WTC11 (cell line): ENCODE data around the gene TMEM231. TPM values are rescaled to one million over a fixed set of nuclear protein-coding genes. Genes with fewer than 3 reads are reported as not detected.

Experiments used
- ATAC-seq: fragments of 200-7000 bp; cut with Tn5 transposase; 2 replicates; pipeline ENCODE4 v1.10.0; 2021; ENCODE audit warnings: mild to moderate bottlenecking, moderate library complexity
- CTCF ChIA-PET: fragments of 300-600 bp; sonication (Branson Sonifier 250); formaldehyde crosslinking; loops from one replicate; lab custom pipeline; 2021; ENCODE audit warnings: antibody characterized with exemption; lab: Charles Lee
- POLR2A ChIA-PET: fragments of 350-600 bp; sonication (Branson Sonifier 250); formaldehyde crosslinking; loops from one replicate; lab custom pipeline; 2021; ENCODE audit warnings: antibody characterized with exemption; lab: Charles Lee
- DNase-seq: peaks from one replicate; pipeline ENCODE4 v3.0.0; 2021; ENCODE audit warnings: low spot score
- H3K27ac Mint-ChIP-seq: 2 replicates; pipeline ENCODE4 v1.8.0; 2021; ENCODE audit warnings: mixed read lengths
- H3K27me3 Mint-ChIP-seq: 2 replicates; pipeline ENCODE4 v1.8.0; 2021; ENCODE audit warnings: low read depth, mild to moderate bottlenecking, moderate library complexity, mixed read lengths
- H3K36me3 Mint-ChIP-seq: 2 replicates; pipeline ENCODE4 v1.8.0; 2021; ENCODE audit warnings: mixed read lengths
- H3K4me1 Mint-ChIP-seq: 2 replicates; pipeline ENCODE4 v1.8.0; 2022; ENCODE audit warnings: mixed read lengths
- H3K4me3 Mint-ChIP-seq: 2 replicates; pipeline ENCODE4 v1.8.0; 2021; ENCODE audit warnings: mild to moderate bottlenecking, moderate library complexity, mixed read lengths
- H3K9me3 Mint-ChIP-seq: 2 replicates; pipeline ENCODE4 v1.8.0; 2021; ENCODE audit warnings: mixed read lengths
- AR ChIP-seq: fragments of 250-450 bp; sonication (Bioruptor Pico); IDR thresholded peaks from 2 replicates; pipeline ENCODE4 v1.9.0; 2021; ENCODE audit warnings: mild to moderate bottlenecking
- ARID4B ChIP-seq: sonication (generic); formaldehyde crosslinking; IDR thresholded peaks from 2 replicates; pipeline ENCODE4 v1.8.0; 2023; ENCODE audit warnings: missing genetic modification reagents, mild to moderate bottlenecking, borderline replicate concordance
- ATF1 ChIP-seq: sonication (generic); formaldehyde crosslinking; IDR thresholded peaks from 2 replicates; pipeline ENCODE4 v1.8.1; 2023; ENCODE audit warnings: mild to moderate bottlenecking, moderate library complexity, missing genetic modification reagents
- ATF3 ChIP-seq: sonication (generic); formaldehyde crosslinking; conservative IDR thresholded peaks from 2 replicates; pipeline ENCODE4 v1.8.1; 2022; ENCODE audit warnings: mild to moderate bottlenecking, missing genetic modification reagents
- CBFB ChIP-seq: sonication (generic); formaldehyde crosslinking; IDR thresholded peaks from 2 replicates; pipeline ENCODE4 v1.8.1; 2022; ENCODE audit warnings: mild to moderate bottlenecking, low read depth, missing genetic modification reagents
- CREM ChIP-seq: sonication (generic); formaldehyde crosslinking; IDR thresholded peaks from 2 replicates; pipeline ENCODE4 v1.8.1; 2022; ENCODE audit warnings: mild to moderate bottlenecking, missing genetic modification reagents, moderate library complexity
- ELF4 ChIP-seq: sonication (generic); formaldehyde crosslinking; IDR thresholded peaks from 2 replicates; pipeline ENCODE4 v1.8.1; 2022; ENCODE audit warnings: low read depth, mild to moderate bottlenecking, moderate library complexity, missing genetic modification reagents
- FOXJ3 ChIP-seq: sonication (generic); formaldehyde crosslinking; IDR thresholded peaks from 2 replicates; pipeline ENCODE4 v1.9.0; 2021; ENCODE audit warnings: missing genetic modification reagents, mild to moderate bottlenecking, borderline replicate concordance
- NFATC4 ChIP-seq: fragments of 250-450 bp; sonication (Bioruptor Pico); IDR thresholded peaks from 2 replicates; pipeline ENCODE4 v1.9.0; 2021; ENCODE audit warnings: mild to moderate bottlenecking
- OVOL2 ChIP-seq: fragments of 250-450 bp; sonication (Bioruptor Pico); IDR thresholded peaks from 2 replicates; pipeline ENCODE4 v1.9.0; 2021; ENCODE audit warnings: mild to moderate bottlenecking, borderline replicate concordance
- RELA ChIP-seq: sonication (generic); formaldehyde crosslinking; IDR thresholded peaks from 2 replicates; pipeline ENCODE4 v1.8.1; 2022; ENCODE audit warnings: missing genetic modification reagents, mild to moderate bottlenecking, borderline replicate concordance
- RORB ChIP-seq: fragments of 250-450 bp; sonication (Bioruptor Pico); IDR thresholded peaks from 2 replicates; pipeline ENCODE4 v1.9.0; 2021; ENCODE audit warnings: mild to moderate bottlenecking
- total RNA-seq: library from RNA; stranded (reverse); gene quantifications from 3 replicates; pipeline ENCODE4 v1.2.3, GENCODE V29; 2021
- TF ChIP-seq, protein P1 (sequence below): fragments of 250-450 bp; sonication (Bioruptor Pico); IDR thresholded peaks from 2 replicates; pipeline ENCODE4 v1.9.0; 2021; ENCODE audit warnings: mild to moderate bottlenecking
- TF ChIP-seq, protein P2 (sequence below): sonication (generic); formaldehyde crosslinking; IDR thresholded peaks from 2 replicates; pipeline ENCODE4 v1.8.1; 2023; ENCODE audit warnings: mild to moderate bottlenecking, missing genetic modification reagents
- TF ChIP-seq, protein P3 (sequence below): sonication (generic); formaldehyde crosslinking; IDR thresholded peaks from 2 replicates; pipeline ENCODE4 v1.8.1; 2023; ENCODE audit warnings: mild to moderate bottlenecking, missing genetic modification reagents, moderate library complexity
- TF ChIP-seq, protein P4 (sequence below): sonication (generic); formaldehyde crosslinking; IDR thresholded peaks from 2 replicates; pipeline ENCODE4 v1.8.1; 2022; ENCODE audit warnings: low read depth, missing genetic modification reagents, borderline replicate concordance

TMEM231 gene
- total RNA-seq, 1 experiment from 2014 or later = 12.0 TPM

DNA sequence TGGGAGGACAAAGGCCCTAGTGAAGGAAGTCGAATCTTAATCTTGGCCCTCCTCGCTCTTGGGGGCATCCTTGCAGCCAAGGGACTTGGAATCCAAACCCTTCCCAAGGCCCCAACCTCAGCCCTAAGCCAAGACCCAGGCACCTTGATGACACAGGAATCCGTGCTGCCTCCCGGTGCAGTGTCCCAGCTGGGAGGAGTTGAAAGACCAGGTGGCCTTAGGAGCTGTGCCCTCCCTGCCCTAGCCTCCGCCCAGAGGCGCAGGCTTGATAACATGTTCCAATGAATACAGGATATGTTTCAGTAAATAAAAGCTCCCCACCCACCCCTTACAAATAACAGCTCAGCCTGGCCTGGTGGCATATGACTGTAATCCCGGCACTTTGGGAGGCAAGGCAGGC, 20.2 kb downstream of the TMEM231 start, which contains the start of gene CHST5 (continued):
- TF ChIP-seq OVOL2 (no peak), RORB (CRISPR knock-in tag) (no peak), ARID4B (CRISPR knock-in tag) (no peak), FOXJ3 (CRISPR knock-in tag) (no peak)
- TF ChIP-seq, protein P1, sequence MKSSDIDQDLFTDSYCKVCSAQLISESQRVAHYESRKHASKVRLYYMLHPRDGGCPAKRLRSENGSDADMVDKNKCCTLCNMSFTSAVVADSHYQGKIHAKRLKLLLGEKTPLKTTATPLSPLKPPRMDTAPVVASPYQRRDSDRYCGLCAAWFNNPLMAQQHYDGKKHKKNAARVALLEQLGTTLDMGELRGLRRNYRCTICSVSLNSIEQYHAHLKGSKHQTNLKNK (CRISPR knock-in tag) = no peak
- TF ChIP-seq, protein P2, sequence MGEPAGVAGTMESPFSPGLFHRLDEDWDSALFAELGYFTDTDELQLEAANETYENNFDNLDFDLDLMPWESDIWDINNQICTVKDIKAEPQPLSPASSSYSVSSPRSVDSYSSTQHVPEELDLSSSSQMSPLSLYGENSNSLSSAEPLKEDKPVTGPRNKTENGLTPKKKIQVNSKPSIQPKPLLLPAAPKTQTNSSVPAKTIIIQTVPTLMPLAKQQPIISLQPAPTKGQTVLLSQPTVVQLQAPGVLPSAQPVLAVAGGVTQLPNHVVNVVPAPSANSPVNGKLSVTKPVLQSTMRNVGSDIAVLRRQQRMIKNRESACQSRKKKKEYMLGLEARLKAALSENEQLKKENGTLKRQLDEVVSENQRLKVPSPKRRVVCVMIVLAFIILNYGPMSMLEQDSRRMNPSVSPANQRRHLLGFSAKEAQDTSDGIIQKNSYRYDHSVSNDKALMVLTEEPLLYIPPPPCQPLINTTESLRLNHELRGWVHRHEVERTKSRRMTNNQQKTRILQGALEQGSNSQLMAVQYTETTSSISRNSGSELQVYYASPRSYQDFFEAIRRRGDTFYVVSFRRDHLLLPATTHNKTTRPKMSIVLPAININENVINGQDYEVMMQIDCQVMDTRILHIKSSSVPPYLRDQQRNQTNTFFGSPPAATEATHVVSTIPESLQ (CRISPR knock-in tag) = no peak

DNA sequence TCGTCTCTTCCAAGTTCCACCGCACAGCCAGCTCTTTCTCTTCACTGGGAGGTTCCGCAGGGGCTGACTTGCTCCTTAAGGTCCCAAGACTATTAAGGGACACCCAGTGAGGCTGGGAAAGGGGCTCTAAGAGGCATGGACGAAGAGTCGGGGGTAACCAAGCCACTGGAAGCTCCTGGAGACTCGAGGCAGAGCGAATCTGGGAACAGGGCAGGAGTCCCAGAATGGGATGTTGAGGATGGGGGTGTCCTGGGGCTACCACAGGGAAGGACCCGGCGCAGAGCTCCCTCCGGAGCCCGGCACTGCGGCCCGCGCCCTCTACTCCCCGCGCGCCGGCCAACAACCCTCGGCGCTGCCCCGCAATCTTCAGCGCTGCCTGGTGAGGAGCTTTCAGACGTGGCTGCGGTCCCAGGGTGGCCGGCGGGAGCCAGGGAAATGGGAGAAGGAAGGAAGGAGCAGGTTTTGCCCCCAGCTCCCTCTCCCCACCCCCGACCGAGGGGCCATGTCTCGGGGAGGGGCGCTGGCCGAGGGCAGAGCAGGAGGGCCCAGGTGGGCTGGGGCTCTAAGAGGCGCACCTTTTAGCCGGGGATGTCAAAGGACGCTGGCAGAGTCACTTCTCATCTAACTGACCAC, 20.7 kb downstream of the TMEM231 start:
- Mint-ChIP-seq H3K4me1 (no peaks in the 10 kb centered on the region), H3K27ac (no peak overlapping the region), H3K27me3 (no peaks in the 10 kb centered on the region), H3K9me3 (no peaks in the 10 kb centered on the region), H3K36me3 (no peaks in the 10 kb centered on the region), H3K4me3 (no peak overlapping the region)
- peak; percentile 65 for ATAC-seq
- ChIA-PET CTCF (interaction anchor here (0.8 to 4.3 kb wide), 11 partner anchors 14 to 150 kb away, joined by 3 to 34 read pairs (median 6); partner anchors contain the start of genes CHST6, TMEM170A and TMEM231), POLR2A (interaction anchor here (1.1 kb wide), 1 partner anchor 19 kb away, joined by 3 read pairs; no protein-coding TSS in a partner anchor)
- DNase-seq = no peak
- no peak for TF ChIP-seq CREM (CRISPR knock-in tag)
- TF ChIP-seq, protein P3, sequence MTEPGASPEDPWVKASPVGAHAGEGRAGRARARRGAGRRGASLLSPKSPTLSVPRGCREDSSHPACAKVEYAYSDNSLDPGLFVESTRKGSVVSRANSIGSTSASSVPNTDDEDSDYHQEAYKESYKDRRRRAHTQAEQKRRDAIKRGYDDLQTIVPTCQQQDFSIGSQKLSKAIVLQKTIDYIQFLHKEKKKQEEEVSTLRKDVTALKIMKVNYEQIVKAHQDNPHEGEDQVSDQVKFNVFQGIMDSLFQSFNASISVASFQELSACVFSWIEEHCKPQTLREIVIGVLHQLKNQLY (CRISPR knock-in tag) = no peak
- TF ChIP-seq AR (CRISPR knock-in tag) = no peak
- TF ChIP-seq, protein P2 (CRISPR knock-in tag) = no peak
- TF ChIP-seq NFATC4 (CRISPR knock-in tag) = no peak
- no peak for TF ChIP-seq CBFB (CRISPR knock-in tag)
- TF ChIP-seq RELA (CRISPR knock-in tag) = no peak
- TF ChIP-seq ATF1 (CRISPR knock-in tag) = no peak
- TF ChIP-seq, protein P1 (CRISPR knock-in tag) = no peak
- TF ChIP-seq OVOL2 = no peak
- no peak for TF ChIP-seq ATF3 (CRISPR knock-in tag)
- TF ChIP-seq ELF4 (CRISPR knock-in tag) = no peak
- TF ChIP-seq, protein P4, sequence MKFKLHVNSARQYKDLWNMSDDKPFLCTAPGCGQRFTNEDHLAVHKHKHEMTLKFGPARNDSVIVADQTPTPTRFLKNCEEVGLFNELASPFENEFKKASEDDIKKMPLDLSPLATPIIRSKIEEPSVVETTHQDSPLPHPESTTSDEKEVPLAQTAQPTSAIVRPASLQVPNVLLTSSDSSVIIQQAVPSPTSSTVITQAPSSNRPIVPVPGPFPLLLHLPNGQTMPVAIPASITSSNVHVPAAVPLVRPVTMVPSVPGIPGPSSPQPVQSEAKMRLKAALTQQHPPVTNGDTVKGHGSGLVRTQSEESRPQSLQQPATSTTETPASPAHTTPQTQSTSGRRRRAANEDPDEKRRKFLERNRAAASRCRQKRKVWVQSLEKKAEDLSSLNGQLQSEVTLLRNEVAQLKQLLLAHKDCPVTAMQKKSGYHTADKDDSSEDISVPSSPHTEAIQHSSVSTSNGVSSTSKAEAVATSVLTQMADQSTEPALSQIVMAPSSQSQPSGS (CRISPR knock-in tag) = no peak
